Measurements from ENCODE around the gene TBX5. TPM values are rescaled to one million over a fixed set of nuclear protein-coding genes. Genes with fewer than 3 reads are reported as not detected.

Gene TBX5
- total and polyA plus RNA-seq, 9 donors, result 0.04 to 0.23 (median 0.17) TPM; not detected in 5

DNA sequence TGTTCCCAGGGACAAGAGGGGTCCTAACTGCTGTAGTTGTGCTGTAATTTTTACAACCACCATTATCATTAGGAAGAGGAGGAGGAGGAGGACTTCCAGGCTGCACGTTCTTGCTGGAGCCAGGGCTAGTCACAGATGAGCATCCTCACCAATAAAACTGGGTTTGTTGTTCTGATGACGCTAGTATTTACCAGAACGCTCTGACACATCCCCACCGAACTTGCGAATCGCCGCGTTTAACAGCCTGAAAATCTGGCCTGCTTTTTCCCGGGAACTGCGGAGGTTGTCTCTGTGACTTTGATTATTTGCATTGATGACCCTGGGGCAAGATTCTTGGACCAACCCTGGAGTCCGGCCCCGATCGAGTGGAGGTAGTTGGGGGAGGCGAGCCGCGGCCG lies 10.2 kb downstream of the TBX5 start:
- Histone ChIP-seq H3K27ac (no peak overlapping the region), H3K27me3 (no peaks in the 10 kb centered on the region), H3K36me3 (no peaks in the 10 kb centered on the region), H3K9me3 (no peaks in the 10 kb centered on the region), H3K4me3 (no peak overlapping the region), H3K4me1 (ENCODE audit: insufficient read depth) (no peaks in the 10 kb centered on the region)
- WGBS, 3 donors, result 0 to 3% (median 2%) methylated on average over 17 of the region's 17 CpGs
- TF ChIP-seq EP300 (IDR thresholded peaks at IDR 0.05) (no peak), POLR2A (IDR thresholded peaks at IDR 0.05) (no peak)
- DNase-seq, result no peak
- intact Hi-C loops (cut with DNase I), result no loop called here

DNA sequence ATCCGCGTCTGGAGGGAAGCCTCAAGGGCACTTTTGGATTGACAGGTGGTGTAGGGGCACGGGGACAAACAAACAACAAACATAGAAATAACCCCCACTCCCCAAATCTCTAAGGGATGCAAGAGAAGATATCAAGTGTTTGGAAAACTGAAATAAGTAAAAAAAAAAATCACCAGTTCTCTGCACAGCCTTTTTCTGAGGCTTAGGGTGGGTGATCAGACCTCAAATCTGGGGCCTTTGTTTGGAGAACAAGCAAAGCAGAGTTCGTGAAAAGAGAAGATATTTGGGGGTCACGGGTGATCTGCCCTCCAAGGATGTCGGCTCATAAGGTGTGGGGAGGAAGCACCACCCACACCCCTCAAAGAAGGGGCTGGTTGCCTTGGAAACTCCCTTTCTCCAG lies 10.7 kb downstream of the TBX5 start:
- 3 to 4% (median 3%) methylated on average over 6 of the region's 6 CpGs for WGBS, 3 donors
- H3K4me3 ChIP-seq, result no peak overlapping the region
- H3K27ac ChIP-seq, result no peak overlapping the region
- H3K4me1 ChIP-seq (ENCODE audit: insufficient read depth), result no peaks in the 10 kb centered on the region
- no peak for DNase-seq
- intact Hi-C loops (cut with DNase I), result no loop called here
- no peaks in the 10 kb centered on the region for H3K9me3 ChIP-seq
- H3K36me3 ChIP-seq, result no peaks in the 10 kb centered on the region
- TF ChIP-seq CTCF (IDR thresholded peaks at IDR 0.05) (no peak), POLR2A (IDR thresholded peaks at IDR 0.05) (no peak), EP300 (IDR thresholded peaks at IDR 0.05) (no peak)
- no peaks in the 10 kb centered on the region for H3K27me3 ChIP-seq

GRCh38 chr12:114393569-114393968 lies 12.4 kb downstream of the TBX5 start:
- Histone ChIP-seq H3K36me3 (no peaks in the 10 kb centered on the region), H3K4me3 (no peak overlapping the region), H3K4me1 (ENCODE audit: insufficient read depth) (no peaks in the 10 kb centered on the region), H3K27me3 (no peaks in the 10 kb centered on the region), H3K9me3 (no peaks in the 10 kb centered on the region), H3K27ac (no peak overlapping the region)
- no peak for TF ChIP-seq POLR2A (IDR thresholded peaks at IDR 0.05)
- no peak for TF ChIP-seq CTCF (IDR thresholded peaks at IDR 0.05)
- TF ChIP-seq EP300 (IDR thresholded peaks at IDR 0.05), result no peak
- DNase-seq, result no peak
- intact Hi-C loops (cut with DNase I), result no loop called here
- 13 to 23% (median 17%) methylated on average over 4 of the region's 4 CpGs for WGBS, 3 donors

DNA sequence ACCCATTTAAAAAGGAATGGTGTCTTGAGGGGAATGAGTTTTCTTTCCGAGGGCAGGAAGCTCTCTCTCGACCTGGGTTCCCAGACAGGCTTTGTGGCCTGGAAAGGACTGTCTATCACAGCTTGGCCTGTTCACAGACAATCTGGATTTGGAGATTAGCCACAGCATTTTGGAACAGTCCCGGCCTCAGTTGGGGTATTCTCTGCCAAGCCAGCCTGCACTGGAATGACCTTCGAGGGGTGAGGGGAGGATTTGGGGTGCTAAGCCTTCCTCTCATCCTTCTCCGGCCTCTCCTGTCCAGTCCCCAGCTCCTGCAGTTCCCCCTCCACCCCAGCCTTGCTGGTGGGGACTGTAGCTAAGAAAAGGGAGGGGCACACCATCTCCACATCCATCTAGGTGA lies 13.0 kb downstream of the TBX5 start:
- Histone ChIP-seq H3K4me3 (no peak overlapping the region), H3K27me3 (no peaks in the 10 kb centered on the region), H3K9me3 (no peaks in the 10 kb centered on the region), H3K4me1 (ENCODE audit: insufficient read depth) (no peaks in the 10 kb centered on the region), H3K27ac (no peak overlapping the region), H3K36me3 (no peaks in the 10 kb centered on the region)
- no peak for DNase-seq
- intact Hi-C loops (cut with DNase I), result no loop called here
- TF ChIP-seq EP300 (IDR thresholded peaks at IDR 0.05) (no peak), CTCF (IDR thresholded peaks at IDR 0.05) (no peak), POLR2A (IDR thresholded peaks at IDR 0.05) (no peak)
- WGBS, 3 donors, result 34 to 53% (median 40%) methylated on average over 5 of the region's 5 CpGs

DNA sequence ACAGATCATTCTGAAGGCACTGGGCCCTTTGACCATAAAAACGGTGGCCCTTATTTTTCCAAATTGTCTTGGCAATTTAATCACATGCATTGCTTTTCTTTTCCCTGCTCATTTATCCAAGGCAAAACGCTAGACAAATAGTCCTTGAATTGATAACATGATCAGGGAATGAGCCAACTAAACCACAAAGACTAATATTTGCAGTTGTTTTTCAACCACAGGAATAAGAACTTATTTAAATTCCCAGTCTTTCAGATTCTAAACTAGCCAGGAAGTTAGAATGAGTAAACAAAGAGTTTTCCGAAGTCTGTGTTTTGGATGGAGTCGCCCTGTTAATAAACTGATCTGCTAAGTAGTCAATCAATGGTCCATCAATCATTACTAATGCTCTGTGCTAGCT lies 14.9 kb downstream of the TBX5 start:
- Histone ChIP-seq H3K4me3 (no peak overlapping the region), H3K36me3 (no peaks in the 10 kb centered on the region), H3K27ac (no peak overlapping the region), H3K4me1 (ENCODE audit: insufficient read depth) (no peaks in the 10 kb centered on the region), H3K9me3 (no peaks in the 10 kb centered on the region), H3K27me3 (no peaks in the 10 kb centered on the region)
- WGBS, 3 donors, result 4 to 17% (median 9%) methylated on average over 4 of the region's 4 CpGs
- TF ChIP-seq CTCF (IDR thresholded peaks at IDR 0.05), result no peak
- no peak for TF ChIP-seq EP300 (IDR thresholded peaks at IDR 0.05)
- TF ChIP-seq POLR2A (IDR thresholded peaks at IDR 0.05), result no peak
- DNase-seq, result no peak
- intact Hi-C loops (cut with DNase I), result no loop called here
